ENCODE data around the gene CDK8.

The CDK8 gene

GRCh38 chr13:26400545-26400944, 146.6 kb downstream of the CDK8 start:
- no peak for DNase-seq

- no peak for DNase-seq
Measured at GRCh38 chr13:26401069-26401468, 147.1 kb downstream of the CDK8 start.

GRCh38 chr13:26401578-26402021, 147.7 kb downstream of the CDK8 start:
- no peak for DNase-seq

- no peak for DNase-seq
Measured at GRCh38 chr13:26406791-26407190, 152.9 kb downstream of the CDK8 start.

- no peak for DNase-seq
Measured at GRCh38 chr13:26411206-26411605, 157.3 kb downstream of the CDK8 start.

- no peak for DNase-seq
Measured at GRCh38 chr13:26412263-26412662, 158.3 kb downstream of the CDK8 start.

- DNase-seq: no peak
Measured at GRCh38 chr13:26412936-26413716, 159.2 kb downstream of the CDK8 start.

GRCh38 chr13:26420282-26420960, 166.5 kb downstream of the CDK8 start:
- DNase-seq: no peak

- no peak for DNase-seq
Measured at GRCh38 chr13:26422036-26422435, 168.1 kb downstream of the CDK8 start.

GRCh38 chr13:26423629-26424028, 169.7 kb downstream of the CDK8 start:
- DNase-seq: no peak

- no peak for DNase-seq
Measured at GRCh38 chr13:26424181-26424580, 170.3 kb downstream of the CDK8 start.

- DNase-seq: no peak
Measured at GRCh38 chr13:26425443-26426358, 171.8 kb downstream of the CDK8 start.

- DNase-seq: no peak
Measured at GRCh38 chr13:26433776-26434175, 179.8 kb downstream of the CDK8 start.

- no peak for DNase-seq
Measured at GRCh38 chr13:26435171-26435570, 181.2 kb downstream of the CDK8 start.

GRCh38 chr13:26435646-26436045, 181.7 kb downstream of the CDK8 start:
- DNase-seq: no peak

- no peak for DNase-seq
Measured at GRCh38 chr13:26436914-26437313, 183.0 kb downstream of the CDK8 start.

GRCh38 chr13:26440111-26440510, 186.2 kb downstream of the CDK8 start:
- no peak for DNase-seq

GRCh38 chr13:26441476-26441875, 187.5 kb downstream of the CDK8 start:
- no peak for DNase-seq

- DNase-seq: no peak
Measured at GRCh38 chr13:26442541-26442940, 188.6 kb downstream of the CDK8 start.

GRCh38 chr13:26445092-26445491, 191.2 kb downstream of the CDK8 start:
- DNase-seq: no peak

GRCh38 chr13:26446751-26447150, 192.8 kb downstream of the CDK8 start:
- DNase-seq: no peak

- no peak for DNase-seq
Measured at GRCh38 chr13:26448032-26448431, 194.1 kb downstream of the CDK8 start.
